Lower lobe of right lung (tissue), 2 donors: ENCODE results near the gene SH3RF3. TPM values are rescaled to one million over a fixed set of nuclear protein-coding genes. Genes with fewer than 3 reads are reported as not detected.

ENCODE experiments used
- ATAC-seq, 2 donors: fragments of 200-7000 bp; cut with Tn5 transposase; one replicate each; pipeline ENCODE4 v1.9.1; 2020 to 2022; ENCODE audit warnings: mild to moderate bottlenecking in 2 of 2, moderate library complexity in 2 of 2
- DNase-seq: peaks from one replicate; pipeline ENCODE4 v3.0.0-alpha.2; 2020
- H3K27ac ChIP-seq: fragments of 200-600 bp; one replicate; pipeline ENCODE4 v1.8.0; 2022
- H3K27me3 ChIP-seq: fragments of 200-600 bp; one replicate; pipeline ENCODE4 v1.8.0; 2022; ENCODE audit warnings: low read depth
- H3K36me3 ChIP-seq: fragments of 200-600 bp; one replicate; pipeline ENCODE4 v1.8.0; 2022; ENCODE audit warnings: mild to moderate bottlenecking
- H3K4me1 ChIP-seq: fragments of 200-600 bp; one replicate; pipeline ENCODE4 v1.8.0; 2022
- H3K4me3 ChIP-seq: fragments of 200-600 bp; one replicate; pipeline ENCODE4 v1.8.0; 2022; ENCODE audit warnings: mild to moderate bottlenecking
- H3K9me3 ChIP-seq: fragments of 200-600 bp; one replicate; pipeline ENCODE4 v1.8.0; 2022
- intact Hi-C: fragments of 100-400 bp; cut with DNase I; formaldehyde crosslinking; loops from one replicate; pipeline ENCODE4 v1.11.0; 2022
- microRNA-seq: library from miRNA; unstranded; fragments of <30 nt; microRNA quantifications from one replicate; pipeline ENCODE4 v1.2.0, GENCODE V29; 2020; ENCODE audit warnings: borderline number of aligned reads
- total RNA-seq: library from RNA; stranded (reverse); fragmentation: NEBNext Ultra II Directional; extraction: Animal tissue kit (Norgen Biotek cat#: 25700); gene quantifications from one replicate; pipeline ENCODE4 v1.2.1, GENCODE V29; 2021
- TF ChIP-seq, protein P1 (sequence below): fragments of 200-600 bp; IDR thresholded peaks from one replicate; pipeline ENCODE4 v1.8.0; 2022; ENCODE audit warnings: antibody characterized with exemption, mild to moderate bottlenecking
- donor health status: DM: no; HTN: yes; CAD: no; lungs with severe emphysema.

SH3RF3 gene
- total RNA-seq, 1 donor from 2014 or later = 5.7 TPM

DNA sequence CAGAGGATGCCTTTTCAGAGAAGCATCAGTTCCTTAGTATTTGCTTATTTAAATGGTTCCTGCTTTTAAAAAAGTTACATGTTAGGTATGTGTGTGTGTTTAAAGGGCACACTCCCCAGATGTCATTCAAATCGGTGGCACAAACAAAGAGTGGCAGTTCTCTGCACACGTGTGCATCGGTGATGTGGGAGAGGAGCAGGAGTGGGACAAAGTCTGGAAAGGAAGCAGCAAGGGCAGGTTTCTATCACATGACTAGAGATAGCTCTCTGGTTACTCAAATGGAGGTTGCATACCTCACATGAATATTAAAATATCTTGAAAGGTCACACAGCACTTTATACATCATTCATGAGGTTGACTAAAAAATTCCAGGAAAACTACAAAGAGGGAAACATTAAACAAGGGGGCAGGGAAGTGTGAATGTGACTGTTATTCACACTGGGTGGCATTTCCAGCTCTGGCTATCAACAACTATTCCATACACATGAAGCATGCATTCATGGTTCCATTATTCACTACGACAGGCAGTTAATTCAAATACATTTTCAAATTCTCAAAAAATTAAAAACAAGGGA is 420.1 kb downstream of the SH3RF3 start:
- no peak for DNase-seq
- ATAC-seq = no peak
- H3K9me3 ChIP-seq = no peaks in the 10 kb centered on the region
- H3K36me3 ChIP-seq = peaks cover 26% of the 10 kb centered on the region
- TF ChIP-seq, protein P1, sequence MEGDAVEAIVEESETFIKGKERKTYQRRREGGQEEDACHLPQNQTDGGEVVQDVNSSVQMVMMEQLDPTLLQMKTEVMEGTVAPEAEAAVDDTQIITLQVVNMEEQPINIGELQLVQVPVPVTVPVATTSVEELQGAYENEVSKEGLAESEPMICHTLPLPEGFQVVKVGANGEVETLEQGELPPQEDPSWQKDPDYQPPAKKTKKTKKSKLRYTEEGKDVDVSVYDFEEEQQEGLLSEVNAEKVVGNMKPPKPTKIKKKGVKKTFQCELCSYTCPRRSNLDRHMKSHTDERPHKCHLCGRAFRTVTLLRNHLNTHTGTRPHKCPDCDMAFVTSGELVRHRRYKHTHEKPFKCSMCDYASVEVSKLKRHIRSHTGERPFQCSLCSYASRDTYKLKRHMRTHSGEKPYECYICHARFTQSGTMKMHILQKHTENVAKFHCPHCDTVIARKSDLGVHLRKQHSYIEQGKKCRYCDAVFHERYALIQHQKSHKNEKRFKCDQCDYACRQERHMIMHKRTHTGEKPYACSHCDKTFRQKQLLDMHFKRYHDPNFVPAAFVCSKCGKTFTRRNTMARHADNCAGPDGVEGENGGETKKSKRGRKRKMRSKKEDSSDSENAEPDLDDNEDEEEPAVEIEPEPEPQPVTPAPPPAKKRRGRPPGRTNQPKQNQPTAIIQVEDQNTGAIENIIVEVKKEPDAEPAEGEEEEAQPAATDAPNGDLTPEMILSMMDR = no peak
- no peak overlapping the region for H3K27ac ChIP-seq
- no peaks in the 10 kb centered on the region for H3K4me1 ChIP-seq
- H3K27me3 ChIP-seq = no peaks in the 10 kb centered on the region
- intact Hi-C loops = no loop called here
- no peak overlapping the region for H3K4me3 ChIP-seq

Small RNA genes within 50 kb of the gene (microRNA-seq; reads per million reads assigned to microRNA genes)
- gene MIR4265 (not detected), gene MIR4266 (not detected)

Other genes with a start within 250 kb of the SH3RF3 start
- gene EDAR, start 140.0 kb upstream of the SH3RF3 start, total RNA-seq = 0.12 TPM